SK-MEL-5 (cell line): ENCODE data around the gene HOXB5. TPM values are rescaled to one million over a fixed set of nuclear protein-coding genes. Genes with fewer than 3 reads are reported as not detected.

Source experiments
- DNase-seq: peaks from one replicate; pipeline ENCODE4 v3.0.0-alpha.2; 2016; ENCODE audit warnings: low read depth, low spot score
- in situ Hi-C: cut with HindIII; loops from 2 replicates; pipeline ENCODE4 v1.10.0; 2016; ENCODE audit warnings: low sequenced_read_pairs, high pct_unique_total_duplicates, low pct_unique_long_range_greater_than_20kb
- total RNA-seq: library from RNA; depleted of rRNA; stranded (reverse); fragments of >200 nt; shearing (Covaris generic); gene quantifications from 2 replicates; pipeline ENCODE4 v1.2.3, GENCODE V29; 2014

HOXB5 gene
- total RNA-seq, 1 experiment from 2014 or later = not detected

DNA sequence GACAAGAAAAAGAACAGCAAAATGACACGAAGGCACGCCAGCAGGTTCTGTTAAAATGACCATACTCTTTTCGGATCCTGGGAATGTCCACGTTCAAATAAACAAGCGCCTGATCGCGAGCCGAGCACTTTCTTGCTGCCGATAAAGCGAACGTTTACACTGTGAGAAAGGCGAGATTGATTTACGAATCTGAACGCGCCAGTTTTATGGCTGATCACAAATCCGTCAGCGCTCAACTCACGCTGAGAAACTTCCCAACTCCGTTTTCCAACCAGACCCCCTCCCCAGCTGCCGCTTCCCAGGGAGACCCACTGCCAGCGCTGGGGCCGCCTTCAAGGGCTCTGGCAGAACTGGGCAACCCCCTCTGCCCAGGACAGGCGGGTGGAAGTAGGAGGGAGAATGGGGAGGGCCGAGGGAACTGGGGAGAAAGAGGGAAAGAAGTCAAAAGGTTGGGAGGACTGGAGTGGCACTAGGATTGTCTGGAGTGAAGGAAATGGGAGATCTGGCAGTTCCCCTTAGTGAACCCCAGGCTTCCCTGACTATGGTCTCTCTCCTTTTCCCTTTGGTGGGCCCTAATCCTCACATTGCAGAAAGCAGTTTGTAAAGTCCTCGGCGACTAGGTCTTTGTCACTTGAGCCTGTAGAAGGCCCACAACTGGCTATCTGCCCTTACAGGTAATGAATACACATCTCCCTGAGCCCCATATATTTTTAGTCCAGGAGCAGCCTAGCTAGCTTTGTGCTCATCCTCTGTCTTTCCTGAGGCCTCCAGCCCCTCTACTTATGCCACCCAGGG is 22.4 kb downstream of the HOXB5 start:
- in situ Hi-C loops = no loop called here

DNA sequence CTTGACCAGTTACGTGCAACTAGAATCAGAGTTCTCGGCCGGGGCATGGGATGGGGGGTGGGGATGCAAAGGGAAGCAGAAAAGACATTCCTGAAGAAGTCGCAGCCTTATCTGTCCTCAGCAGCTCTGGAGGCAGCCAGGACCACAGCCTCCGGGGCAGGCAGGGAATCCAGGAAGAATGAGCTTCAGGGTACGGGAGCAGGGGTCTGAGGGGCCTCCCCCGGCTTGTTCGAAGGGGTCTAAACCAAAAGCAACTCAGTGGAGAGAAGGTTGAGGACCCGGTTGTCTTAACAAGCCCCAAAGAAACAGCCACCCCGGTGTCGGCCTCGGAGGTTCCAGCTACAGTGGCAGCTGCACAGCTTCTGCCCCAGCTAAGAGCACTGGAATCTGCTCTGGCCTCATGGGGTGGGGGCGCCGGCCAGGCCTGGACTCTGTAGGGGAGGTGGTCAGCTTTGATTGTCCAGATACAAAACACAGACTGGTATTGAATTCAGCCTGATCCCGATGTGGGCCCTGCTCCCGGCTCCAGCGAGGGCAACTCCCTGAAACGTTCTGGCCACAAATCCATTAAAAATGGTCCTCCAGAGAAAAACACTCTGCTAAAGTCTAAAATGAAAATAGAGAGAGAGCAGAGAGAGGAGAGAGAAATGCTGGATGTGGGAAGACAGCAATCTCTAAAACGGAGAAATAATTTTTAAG is 23.1 kb downstream of the HOXB5 start:
- in situ Hi-C loops = no loop called here
- no peak for DNase-seq

More for the DNA sequence above, 22.4 kb downstream of the HOXB5 start:
- DNase-seq = no peak

GRCh38 chr17:48569674-48570324 is 23.8 kb downstream of the HOXB5 start:
- in situ Hi-C loops = no loop called here
- no peak for DNase-seq

DNA sequence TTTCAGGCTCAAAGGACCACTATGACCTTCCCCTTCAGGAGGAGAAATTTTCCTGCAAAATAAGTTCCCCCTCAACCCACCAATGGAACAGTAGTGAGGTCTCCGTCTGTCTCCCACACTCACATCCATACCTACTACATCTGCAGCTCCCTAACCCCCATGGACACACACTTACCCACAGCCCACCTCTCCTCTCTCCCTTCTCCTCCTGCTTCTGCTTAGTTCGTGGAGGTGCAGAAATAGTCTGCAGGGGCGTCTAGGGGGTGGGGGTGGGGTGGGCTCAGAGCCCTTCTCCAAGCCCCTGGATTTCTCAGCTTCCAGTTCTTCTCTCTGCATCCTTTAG is 24.4 kb downstream of the HOXB5 start:
- in situ Hi-C loops = no loop called here
- DNase-seq = no peak

GRCh38 chr17:48568499-48569239 is 24.9 kb downstream of the HOXB5 start:
- in situ Hi-C loops = no loop called here
- no peak for DNase-seq

DNA sequence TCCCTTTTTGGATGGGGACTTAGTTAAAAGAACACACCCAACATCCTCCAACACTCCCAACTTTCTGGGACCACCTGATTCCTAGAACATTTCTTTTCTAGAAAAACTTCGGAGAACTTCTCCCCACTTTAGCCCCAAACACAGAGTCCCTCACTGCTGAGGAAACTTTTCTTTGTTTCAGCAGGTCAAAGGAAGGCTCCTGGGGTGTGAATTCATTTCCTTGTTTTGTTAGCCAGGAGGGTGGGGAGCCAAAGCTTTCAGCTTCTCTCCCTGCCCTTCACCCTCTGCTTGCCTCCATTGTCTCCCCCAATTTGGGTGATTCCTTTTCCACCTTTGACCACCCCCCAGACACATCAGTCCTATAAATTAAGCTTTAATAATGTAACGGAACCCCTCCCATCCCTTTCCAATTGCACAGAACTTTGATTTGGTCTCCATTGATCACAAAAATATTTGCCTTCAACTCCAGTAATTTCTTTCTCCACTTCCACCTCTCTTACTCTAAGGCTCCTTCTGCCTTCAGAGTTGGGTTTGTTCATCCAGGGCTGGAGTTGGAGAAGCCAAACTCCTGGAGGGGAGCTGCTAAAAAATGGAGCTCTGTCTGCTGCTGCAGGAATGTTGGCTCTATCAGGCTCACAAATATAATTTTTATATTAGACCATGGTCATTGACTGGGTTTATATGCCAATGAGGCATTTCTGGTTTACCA is 25.8 kb downstream of the HOXB5 start:
- in situ Hi-C loops = no loop called here
- no peak for DNase-seq

DNA sequence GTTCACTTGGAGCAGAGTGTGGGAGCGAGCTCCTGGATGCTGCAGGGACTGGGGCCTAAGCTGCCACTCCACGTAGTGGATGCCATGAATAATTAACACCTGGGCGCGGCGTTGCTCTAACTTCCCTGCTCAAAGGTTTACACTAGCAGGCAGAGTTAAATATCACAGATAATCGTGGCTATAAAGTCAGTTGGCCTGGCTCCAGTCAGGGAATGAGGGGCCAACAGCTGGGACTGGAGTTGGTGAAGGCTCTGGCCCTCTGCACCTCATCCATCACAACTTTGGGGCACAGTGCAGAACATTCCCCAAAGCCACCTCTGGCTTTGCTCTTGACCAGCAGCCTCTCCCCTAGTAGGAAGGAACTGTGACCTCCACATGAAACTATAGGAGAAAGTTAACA is 26.4 kb downstream of the HOXB5 start:
- DNase-seq = no peak
- in situ Hi-C loops = no loop called here

GRCh38 chr17:48566717-48567116 is 26.9 kb downstream of the HOXB5 start:
- in situ Hi-C loops = no loop called here
- no peak for DNase-seq

DNA sequence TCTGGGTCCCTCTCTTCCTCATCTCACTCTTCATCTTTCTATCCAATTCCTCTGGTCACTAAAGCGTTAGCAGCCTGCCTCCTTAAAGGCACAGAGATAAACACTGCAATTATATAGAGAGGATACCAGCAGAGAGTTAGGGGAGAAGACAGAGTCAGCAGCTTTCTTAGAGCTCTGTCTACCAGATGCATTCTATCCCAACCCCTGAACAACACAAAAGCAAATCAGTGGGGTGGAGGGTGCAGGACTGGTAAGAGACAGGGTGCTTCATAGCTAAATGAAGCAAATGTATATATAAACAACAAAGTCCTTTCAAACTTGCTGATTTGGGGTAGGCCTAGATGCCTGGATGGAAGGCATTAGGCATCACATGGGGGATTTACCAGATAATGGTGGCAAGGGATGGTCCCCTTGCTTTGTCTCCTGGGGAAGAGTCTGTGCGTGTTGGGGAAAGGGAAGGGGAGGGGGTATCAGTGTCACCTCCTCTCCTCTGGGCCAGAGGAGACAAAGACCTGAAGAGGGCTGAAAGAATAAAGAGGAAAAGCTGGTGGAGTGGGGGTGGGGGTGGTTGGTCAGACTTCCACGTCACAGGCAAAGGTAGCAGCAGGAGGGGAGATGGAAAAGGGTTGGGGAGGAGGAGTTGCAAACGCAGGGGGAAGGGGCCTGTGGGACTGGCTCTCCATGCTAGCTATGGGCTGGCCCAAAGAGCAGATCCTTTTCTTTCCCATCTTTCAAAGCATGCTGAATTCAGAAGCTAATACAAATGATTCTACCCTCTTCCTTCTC is 27.5 kb downstream of the HOXB5 start:
- no peak for DNase-seq
- in situ Hi-C loops = no loop called here

- in situ Hi-C loops = no loop called here
- no peak for DNase-seq
Measured at GRCh38 chr17:48565022-48565554, 28.5 kb downstream of the HOXB5 start.

DNA sequence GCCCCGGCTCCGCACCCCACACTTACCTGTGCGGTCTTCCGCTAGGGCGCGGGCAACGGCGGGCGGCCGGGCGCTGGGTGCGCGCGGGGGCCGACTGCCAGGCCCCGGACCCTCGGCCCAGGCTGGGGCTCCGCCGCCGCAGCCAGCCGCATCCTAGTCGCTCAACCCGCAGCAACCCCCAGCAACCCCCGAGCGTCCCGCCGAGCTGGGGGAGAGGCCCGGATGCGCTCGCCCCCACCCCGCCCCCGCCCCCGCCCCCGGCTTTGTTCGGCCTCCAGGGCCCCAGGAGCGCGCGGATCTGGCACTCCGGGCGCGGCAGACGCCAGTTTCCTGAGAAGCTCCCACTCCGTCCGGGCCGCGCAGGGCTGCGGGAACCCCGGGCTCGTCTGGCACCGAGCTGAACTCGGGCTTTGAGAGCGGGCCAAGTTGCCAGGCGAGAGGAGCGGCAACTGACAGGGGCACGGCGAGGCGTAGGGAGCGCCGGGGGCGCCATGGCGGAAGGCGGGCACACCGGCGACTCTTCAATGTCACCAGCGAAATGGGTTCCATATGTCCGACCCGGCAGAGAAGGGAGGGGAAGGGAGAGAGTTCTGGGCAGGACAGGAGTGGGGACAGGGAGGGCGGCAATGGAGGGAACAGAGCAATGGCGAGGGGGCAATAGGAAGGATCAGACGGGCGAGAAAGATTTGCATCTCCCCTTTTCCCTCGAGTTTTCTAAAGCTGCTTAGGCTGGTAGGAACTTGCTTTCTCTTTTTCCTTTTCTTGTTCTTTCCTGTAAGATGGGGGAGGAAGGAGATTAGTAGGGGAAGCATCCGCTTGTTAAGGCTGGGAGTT is 29.2 kb downstream of the HOXB5 start:
- DNase-seq = no peak
- in situ Hi-C loops = no loop called here

- no peak for DNase-seq
- in situ Hi-C loops = no loop called here
Measured at GRCh38 chr17:48563867-48564187, 29.8 kb downstream of the HOXB5 start.

DNA sequence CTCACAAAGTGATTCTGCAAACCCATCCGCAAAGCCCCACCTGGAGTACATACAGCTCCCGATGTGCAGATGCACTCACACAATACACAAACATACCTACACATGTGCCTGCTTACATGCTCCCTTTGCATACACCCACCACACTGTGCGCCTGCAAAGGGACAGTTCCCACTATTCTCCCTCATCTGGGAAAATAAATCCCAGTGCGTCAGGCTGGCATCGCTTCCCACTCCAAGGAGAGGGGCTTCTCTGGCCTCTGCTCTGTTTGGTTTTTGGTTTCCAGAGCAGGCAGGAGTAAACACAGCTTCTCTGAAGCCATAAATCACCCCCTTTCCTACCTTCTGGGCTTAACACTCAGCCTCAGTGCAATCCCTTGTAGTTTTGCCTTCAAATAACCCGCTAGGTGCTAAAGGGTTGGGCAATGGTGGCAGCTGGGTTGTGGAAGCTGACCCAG is 30.2 kb downstream of the HOXB5 start:
- no peak for DNase-seq
- in situ Hi-C loops = no loop called here

DNA sequence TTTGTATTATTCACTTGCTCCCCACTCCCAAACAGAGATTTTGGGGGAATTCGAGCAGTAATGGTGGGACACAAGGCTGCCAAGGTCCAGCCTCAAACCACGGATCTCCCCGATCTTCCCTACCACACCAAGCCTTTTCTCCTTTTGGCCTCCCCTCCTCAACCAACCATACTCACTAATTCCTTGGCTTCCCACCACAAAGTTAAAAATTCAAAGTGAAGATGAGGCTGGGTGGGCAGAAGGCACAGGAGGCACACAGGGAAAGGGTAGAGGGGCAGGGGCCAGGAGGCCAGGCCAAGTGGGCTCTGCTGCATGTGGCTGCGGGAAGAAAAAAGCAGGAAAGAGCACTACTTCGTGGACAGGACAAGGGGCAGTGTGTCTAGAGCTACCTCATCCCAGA is 30.6 kb downstream of the HOXB5 start:
- in situ Hi-C loops = no loop called here
- no peak for DNase-seq

- in situ Hi-C loops = no loop called here
- peak; percentile 12 for DNase-seq
Measured at GRCh38 chr17:48561884-48562810, 31.4 kb downstream of the HOXB5 start.
